AG10803 (cell line): ENCODE results near the gene RPUSD2.

ENCODE experiments used
- DNase-seq: peaks from one replicate; pipeline ENCODE4 v3.0.0; 2010; ENCODE audit warnings: low read depth
- H3K4me3 ChIP-seq: 2 replicates; pipeline ENCODE4 v1.5.1; 2011; ENCODE audit warnings: mild to moderate bottlenecking, low read length, control low read depth
- TF ChIP-seq, protein P1 (sequence below): conservative IDR thresholded peaks from 2 replicates; pipeline ENCODE4 v1.5.1; 2011; ENCODE audit warnings: mild to moderate bottlenecking, low read length, control low read depth, inconsistent platforms

RPUSD2 gene

DNA sequence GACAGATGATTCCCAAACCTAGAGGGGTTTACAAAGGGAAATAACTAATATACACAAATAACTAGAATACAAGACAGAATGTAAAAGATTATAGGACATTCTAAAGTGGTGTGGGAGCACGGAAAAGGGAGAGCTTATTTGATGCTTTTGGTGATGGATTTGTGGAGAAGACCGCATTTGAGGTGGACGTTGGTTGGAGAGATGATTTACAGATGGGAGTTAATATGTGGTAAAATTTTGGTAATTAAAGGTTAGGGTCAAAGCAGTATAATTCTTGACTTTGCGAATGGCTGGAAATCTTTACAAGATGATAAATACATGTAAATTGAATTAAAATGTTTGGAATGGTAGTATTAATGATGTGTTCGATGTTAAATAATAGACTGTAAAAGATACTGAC is 26.1 kb downstream of the RPUSD2 start:
- peak overlapping the region; percentile 89 for H3K4me3 ChIP-seq
- DNase-seq: no peak
- TF ChIP-seq, protein P1, sequence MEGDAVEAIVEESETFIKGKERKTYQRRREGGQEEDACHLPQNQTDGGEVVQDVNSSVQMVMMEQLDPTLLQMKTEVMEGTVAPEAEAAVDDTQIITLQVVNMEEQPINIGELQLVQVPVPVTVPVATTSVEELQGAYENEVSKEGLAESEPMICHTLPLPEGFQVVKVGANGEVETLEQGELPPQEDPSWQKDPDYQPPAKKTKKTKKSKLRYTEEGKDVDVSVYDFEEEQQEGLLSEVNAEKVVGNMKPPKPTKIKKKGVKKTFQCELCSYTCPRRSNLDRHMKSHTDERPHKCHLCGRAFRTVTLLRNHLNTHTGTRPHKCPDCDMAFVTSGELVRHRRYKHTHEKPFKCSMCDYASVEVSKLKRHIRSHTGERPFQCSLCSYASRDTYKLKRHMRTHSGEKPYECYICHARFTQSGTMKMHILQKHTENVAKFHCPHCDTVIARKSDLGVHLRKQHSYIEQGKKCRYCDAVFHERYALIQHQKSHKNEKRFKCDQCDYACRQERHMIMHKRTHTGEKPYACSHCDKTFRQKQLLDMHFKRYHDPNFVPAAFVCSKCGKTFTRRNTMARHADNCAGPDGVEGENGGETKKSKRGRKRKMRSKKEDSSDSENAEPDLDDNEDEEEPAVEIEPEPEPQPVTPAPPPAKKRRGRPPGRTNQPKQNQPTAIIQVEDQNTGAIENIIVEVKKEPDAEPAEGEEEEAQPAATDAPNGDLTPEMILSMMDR: no peak

GRCh38 chr15:40595773-40596172 is 26.7 kb downstream of the RPUSD2 start:
- no peak for DNase-seq
- no peak overlapping the region; the same call in 1 of the 2 replicates for H3K4me3 ChIP-seq
- TF ChIP-seq, protein P1: no peak

DNA sequence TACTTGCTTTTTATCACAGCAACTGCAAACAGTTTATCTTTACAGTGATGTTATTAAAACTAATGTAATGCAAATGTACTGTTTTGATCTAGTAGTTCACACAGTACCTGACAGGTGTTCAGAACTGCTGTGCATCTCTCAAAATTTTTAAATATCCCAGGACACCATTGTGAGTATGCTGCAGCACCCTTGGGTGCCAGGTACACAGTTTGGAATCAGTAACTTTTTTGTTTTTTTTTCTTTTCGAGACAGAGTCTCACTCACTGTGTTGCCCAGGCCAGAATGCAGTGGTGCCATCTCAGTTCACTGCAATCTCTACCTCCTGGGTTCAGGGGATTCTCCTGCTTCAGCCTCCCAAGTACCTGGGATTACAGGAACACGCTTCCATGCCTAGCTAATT is 27.9 kb downstream of the RPUSD2 start:
- DNase-seq: no peak
- no peak overlapping the region for H3K4me3 ChIP-seq
- TF ChIP-seq, protein P1: no peak

- DNase-seq: peak; percentile 14
- no peak overlapping the region for H3K4me3 ChIP-seq
- TF ChIP-seq, protein P1: no peak
Measured at GRCh38 chr15:40598126-40598525, 29.0 kb downstream of the RPUSD2 start.

DNA sequence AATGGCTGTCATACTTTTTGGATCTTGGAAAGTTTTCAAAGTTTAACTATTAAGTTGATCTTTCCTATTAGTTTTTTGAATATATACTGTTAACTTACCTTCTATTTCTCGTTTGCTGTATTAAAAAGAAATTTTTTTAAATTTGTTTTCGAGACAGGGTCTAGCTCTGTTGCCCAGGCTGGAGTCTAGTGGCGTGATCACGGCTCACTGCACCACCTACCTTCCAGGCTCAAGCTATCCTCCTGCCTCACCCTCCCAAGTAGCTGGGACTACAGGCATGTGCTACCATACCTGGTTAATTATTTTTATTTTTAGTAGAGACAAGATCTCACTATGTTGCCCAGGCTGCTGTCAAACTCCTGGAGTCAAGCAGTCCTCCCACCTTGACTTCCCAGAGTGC is 29.6 kb downstream of the RPUSD2 start:
- no peak overlapping the region for H3K4me3 ChIP-seq
- TF ChIP-seq, protein P1: no peak
- DNase-seq: no peak

- TF ChIP-seq, protein P1: no peak
- DNase-seq: no peak
- H3K4me3 ChIP-seq: no peak overlapping the region
Measured at GRCh38 chr15:40600956-40601355, 31.9 kb downstream of the RPUSD2 start.

DNA sequence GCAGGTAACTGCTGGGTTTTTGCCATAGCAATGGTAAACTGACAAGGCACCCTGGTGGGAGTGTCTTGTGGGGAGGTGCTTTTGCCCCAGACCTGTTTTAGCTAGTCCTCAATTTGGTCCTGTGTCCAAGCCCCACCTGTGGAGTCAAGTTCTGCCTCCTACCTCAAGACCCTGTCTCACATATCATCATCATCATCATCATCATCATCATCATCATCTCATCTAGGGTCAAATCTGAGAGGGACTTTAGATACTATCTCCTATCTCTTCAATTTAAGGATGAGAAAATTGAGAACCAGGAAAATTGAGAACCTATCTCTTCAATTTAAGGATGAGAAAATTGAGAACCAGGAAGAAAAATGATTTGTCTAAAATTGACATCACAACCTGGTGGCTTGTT is 34.8 kb downstream of the RPUSD2 start:
- H3K4me3 ChIP-seq: no peak overlapping the region
- TF ChIP-seq, protein P1: no peak
- DNase-seq: no peak
